Right atrium auricular region (tissue), 2 donors: ENCODE results near the gene SYTL5. TPM values are rescaled to one million over a fixed set of nuclear protein-coding genes. Genes with fewer than 3 reads are reported as not detected.

Source experiments
- DNase-seq: peaks from one replicate; pipeline ENCODE4 v3.0.0-alpha.2; 2019; ENCODE audit warnings: low spot score
- H3K27ac ChIP-seq, 2 donors: fragments of 200-600 bp; sonication (generic); 1 replicate in 1 of 2; 2 replicates in 1 of 2; pipeline ENCODE4 v1.5.1; 2016 to 2019
- H3K27me3 ChIP-seq, 2 donors: fragments of 200-600 bp; sonication (generic); one replicate each; pipeline versions ENCODE4 v1.5.1 to v1.6.0; 2017 to 2019
- H3K36me3 ChIP-seq: fragments of 200-600 bp; sonication (generic); one replicate; pipeline ENCODE4 v1.5.1; 2016
- H3K4me1 ChIP-seq, 2 donors: fragments of 200-600 bp; sonication (generic); one replicate each; pipeline versions ENCODE4 v1.5.1 to v1.6.0; 2017 to 2019
- H3K4me3 ChIP-seq, 2 donors: fragments of 200-600 bp; sonication (generic); 1 replicate in 1 of 2; 2 replicates in 1 of 2; pipeline ENCODE4 v1.5.1; 2017 to 2019; ENCODE audit warnings: mild to moderate bottlenecking in 1 of 2, moderate library complexity in 1 of 2
- H3K9me3 ChIP-seq, 2 donors: fragments of 200-600 bp; sonication (generic); one replicate each; pipeline ENCODE4 v1.5.1; 2019
- CTCF ChIP-seq, 2 donors: fragments of 200-600 bp; sonication (generic); IDR thresholded peaks; one replicate each; pipeline ENCODE4 v1.5.1; 2019; ENCODE audit warnings: antibody characterized with exemption in 2 of 2
- total RNA-seq, 2 donors: library from RNA; depleted of rRNA; stranded (reverse); fragments of >200 nt; gene quantifications; one replicate each; pipeline ENCODE4 v1.1.0, GENCODE V29; 2016

The SYTL5 gene
- total RNA-seq, 2 donors from 2014 or later = 0.39 TPM; not detected in 1

- Histone ChIP-seq H3K36me3 (no peaks in the 10 kb centered on the region), H3K9me3 (no peaks in the 10 kb centered on the region), H3K27ac (no peak overlapping the region), H3K4me3 (no peak overlapping the region), H3K27me3 (no peaks in the 10 kb centered on the region), H3K4me1 (no peaks in the 10 kb centered on the region)
- no peak for DNase-seq
- TF ChIP-seq CTCF (IDR thresholded peaks at IDR 0.05) = no peak
These were observed 142.7 kb downstream of the SYTL5 start for GRCh38 chrX:38149016-38149415.

GRCh38 chrX:38150993-38151392 is 144.6 kb downstream of the SYTL5 start:
- DNase-seq = no peak
- no peaks in the 10 kb centered on the region for H3K9me3 ChIP-seq
- no peak for TF ChIP-seq CTCF (IDR thresholded peaks at IDR 0.05)
- H3K4me3 ChIP-seq = no peak overlapping the region
- no peaks in the 10 kb centered on the region for H3K27me3 ChIP-seq
- no peak overlapping the region for H3K27ac ChIP-seq
- no peaks in the 10 kb centered on the region for H3K4me1 ChIP-seq
- no peaks in the 10 kb centered on the region for H3K36me3 ChIP-seq

GRCh38 chrX:38151441-38151840 is 145.1 kb downstream of the SYTL5 start:
- no peak for TF ChIP-seq CTCF (IDR thresholded peaks at IDR 0.05)
- Histone ChIP-seq H3K4me3 (no peak overlapping the region), H3K4me1 (no peaks in the 10 kb centered on the region)

GRCh38 chrX:38154340-38154739 is 148.0 kb downstream of the SYTL5 start:
- Histone ChIP-seq H3K27ac (no peak overlapping the region), H3K4me3 (no peak overlapping the region), H3K9me3 (no peaks in the 10 kb centered on the region), H3K4me1 (no peaks in the 10 kb centered on the region), H3K27me3 (no peaks in the 10 kb centered on the region), H3K36me3 (no peaks in the 10 kb centered on the region)
- no peak for TF ChIP-seq CTCF (IDR thresholded peaks at IDR 0.05)
- DNase-seq = no peak

More at GRCh38 chrX:38151441-38151840, 145.1 kb downstream of the SYTL5 start:
- Histone ChIP-seq H3K9me3 (no peaks in the 10 kb centered on the region), H3K27ac (no peak overlapping the region), H3K36me3 (no peaks in the 10 kb centered on the region), H3K27me3 (no peaks in the 10 kb centered on the region)
- DNase-seq = no peak

- H3K27ac ChIP-seq = no peak overlapping the region
- H3K4me3 ChIP-seq = no peak overlapping the region
- H3K27me3 ChIP-seq = no peaks in the 10 kb centered on the region
- peaks cover under 1% of the 10 kb centered on the region for H3K36me3 ChIP-seq
- no peak for DNase-seq
- H3K4me1 ChIP-seq = no peaks in the 10 kb centered on the region
- no peaks in the 10 kb centered on the region for H3K9me3 ChIP-seq
- no peak for TF ChIP-seq CTCF (IDR thresholded peaks at IDR 0.05)
These were observed 148.5 kb downstream of the SYTL5 start for GRCh38 chrX:38154818-38155217.

- no peak for TF ChIP-seq CTCF (IDR thresholded peaks at IDR 0.05)
These were observed 150.5 kb downstream of the SYTL5 start for GRCh38 chrX:38156838-38157237.

More at GRCh38 chrX:38156838-38157237, 150.5 kb downstream of the SYTL5 start:
- Histone ChIP-seq H3K27ac (no peak overlapping the region), H3K4me1 (no peaks in the 10 kb centered on the region), H3K27me3 (no peaks in the 10 kb centered on the region), H3K36me3 (peaks cover 4% of the 10 kb centered on the region), H3K9me3 (no peaks in the 10 kb centered on the region), H3K4me3 (no peak overlapping the region)
- DNase-seq = no peak
